ENCODE data around the gene PLOD1.

GRCh38 chr1:11985851-11986250 lies 51.3 kb downstream of the PLOD1 start:
- TF ChIP-seq CTCF (IDR thresholded peaks at IDR 0.05) (no peak), EZH2 (IDR thresholded peaks at IDR 0.05; ENCODE audit: borderline replicate concordance, insufficient read depth, low read depth, low read length, poor library complexity, severe bottlenecking) (no peak)

Data from B cell (primary cell).